Measurements from ENCODE around the gene DPP6. TPM values are rescaled to one million over a fixed set of nuclear protein-coding genes. Genes with fewer than 3 reads are reported as not detected.

The DPP6 gene
- total RNA-seq, 4 donors from 2014 or later: 0.60 to 1.7 (median 1.6) TPM; not detected in 1

DNA sequence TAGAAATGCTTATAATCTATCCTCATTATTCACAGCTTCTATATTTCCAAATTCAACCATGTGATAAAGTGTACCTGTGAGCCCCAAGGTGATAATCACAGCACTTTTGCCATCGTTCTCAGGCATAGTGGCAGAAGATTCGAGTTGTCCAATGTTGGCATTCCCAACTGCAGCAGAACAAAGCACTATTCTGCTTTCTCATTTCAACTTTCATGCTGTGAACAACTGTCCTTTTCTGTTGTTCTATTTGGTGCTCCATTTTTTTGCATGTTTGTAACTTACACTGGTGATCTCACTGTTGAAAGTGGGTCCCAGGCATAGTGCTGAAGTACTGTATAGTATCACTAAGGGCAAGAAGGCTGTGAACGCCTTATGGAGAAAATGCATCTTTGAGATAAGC is 512.5 kb downstream of the DPP6 start:
- H3K4me1 ChIP-seq: no peaks in the 10 kb centered on the region
- no peaks in the 10 kb centered on the region for H3K9me3 ChIP-seq
- no peak for DNase-seq (ENCODE audit: low spot score in 2 of 2)
- 67 to 68% methylated on average over 3 of the region's 3 CpGs for WGBS, 2 donors
- no peak for TF ChIP-seq POLR2A (IDR thresholded peaks at IDR 0.05)
- TF ChIP-seq EP300 (IDR thresholded peaks at IDR 0.05): no peak
- TF ChIP-seq, protein P1, sequence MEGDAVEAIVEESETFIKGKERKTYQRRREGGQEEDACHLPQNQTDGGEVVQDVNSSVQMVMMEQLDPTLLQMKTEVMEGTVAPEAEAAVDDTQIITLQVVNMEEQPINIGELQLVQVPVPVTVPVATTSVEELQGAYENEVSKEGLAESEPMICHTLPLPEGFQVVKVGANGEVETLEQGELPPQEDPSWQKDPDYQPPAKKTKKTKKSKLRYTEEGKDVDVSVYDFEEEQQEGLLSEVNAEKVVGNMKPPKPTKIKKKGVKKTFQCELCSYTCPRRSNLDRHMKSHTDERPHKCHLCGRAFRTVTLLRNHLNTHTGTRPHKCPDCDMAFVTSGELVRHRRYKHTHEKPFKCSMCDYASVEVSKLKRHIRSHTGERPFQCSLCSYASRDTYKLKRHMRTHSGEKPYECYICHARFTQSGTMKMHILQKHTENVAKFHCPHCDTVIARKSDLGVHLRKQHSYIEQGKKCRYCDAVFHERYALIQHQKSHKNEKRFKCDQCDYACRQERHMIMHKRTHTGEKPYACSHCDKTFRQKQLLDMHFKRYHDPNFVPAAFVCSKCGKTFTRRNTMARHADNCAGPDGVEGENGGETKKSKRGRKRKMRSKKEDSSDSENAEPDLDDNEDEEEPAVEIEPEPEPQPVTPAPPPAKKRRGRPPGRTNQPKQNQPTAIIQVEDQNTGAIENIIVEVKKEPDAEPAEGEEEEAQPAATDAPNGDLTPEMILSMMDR (IDR thresholded peaks at IDR 0.05): no peak
- H3K4me3 ChIP-seq: no peak overlapping the region
- no peak overlapping the region for H3K27ac ChIP-seq
- no peaks in the 10 kb centered on the region for H3K27me3 ChIP-seq
- H3K36me3 ChIP-seq: no peaks in the 10 kb centered on the region

DNA sequence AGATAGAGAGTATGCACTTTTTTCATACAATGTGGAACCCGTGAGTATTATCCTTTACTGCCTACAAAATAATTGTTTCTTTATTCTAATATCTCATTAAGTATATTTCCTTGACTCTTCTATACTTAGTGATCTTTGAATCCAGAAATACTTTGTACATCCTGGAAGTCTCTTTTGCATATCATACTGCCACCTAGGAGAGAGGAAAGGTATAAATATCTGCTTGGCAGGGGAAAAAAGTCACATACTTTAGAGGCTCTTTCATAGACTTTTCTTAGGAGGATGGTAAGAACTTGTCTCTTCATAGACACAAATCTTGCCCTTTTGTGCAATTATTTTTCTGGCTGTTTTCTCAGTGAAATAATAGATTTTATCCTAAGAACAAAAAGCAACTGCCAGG is 514.7 kb downstream of the DPP6 start:
- Histone ChIP-seq H3K36me3 (no peaks in the 10 kb centered on the region), H3K27ac (no peak overlapping the region), H3K4me3 (no peak overlapping the region), H3K27me3 (no peaks in the 10 kb centered on the region), H3K9me3 (no peaks in the 10 kb centered on the region), H3K4me1 (no peaks in the 10 kb centered on the region)
- TF ChIP-seq, protein P1 (IDR thresholded peaks at IDR 0.05): no peak
- TF ChIP-seq EP300 (IDR thresholded peaks at IDR 0.05): no peak
- no peak for TF ChIP-seq POLR2A (IDR thresholded peaks at IDR 0.05)
- 62 to 76% methylated on average over 1 of the region's 1 CpG for WGBS, 2 donors
- DNase-seq (ENCODE audit: low spot score in 2 of 2): no peak

DNA sequence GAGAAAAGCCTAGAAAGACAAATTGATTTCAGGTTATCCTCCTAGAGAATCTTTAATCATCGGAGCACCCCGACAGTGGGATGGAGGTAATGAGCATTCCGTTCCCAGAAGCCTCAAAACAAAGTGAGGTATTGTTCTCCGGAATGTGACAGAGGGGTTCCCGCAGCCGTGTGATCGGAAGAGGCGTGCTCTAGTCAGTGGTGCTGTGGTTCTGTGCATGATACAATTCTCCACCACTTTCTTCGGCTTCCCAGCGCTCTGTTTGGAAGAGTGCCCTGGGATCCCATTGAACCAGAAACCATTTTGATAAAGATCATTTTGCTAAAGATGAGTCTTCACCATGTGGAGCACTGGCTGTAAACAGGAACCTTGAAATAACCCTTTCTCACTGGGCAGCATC is 516.1 kb downstream of the DPP6 start:
- 45 to 55% methylated on average over 10 of the region's 10 CpGs for WGBS, 2 donors
- Histone ChIP-seq H3K9me3 (no peaks in the 10 kb centered on the region), H3K27me3 (no peaks in the 10 kb centered on the region), H3K4me1 (no peaks in the 10 kb centered on the region), H3K27ac (no peak overlapping the region), H3K4me3 (no peak overlapping the region), H3K36me3 (no peaks in the 10 kb centered on the region)
- no peak for DNase-seq (ENCODE audit: low spot score in 2 of 2)
- TF ChIP-seq EP300 (IDR thresholded peaks at IDR 0.05) (no peak), POLR2A (IDR thresholded peaks at IDR 0.05) (no peak)
- TF ChIP-seq, protein P1 (IDR thresholded peaks at IDR 0.05): no peak

DNA sequence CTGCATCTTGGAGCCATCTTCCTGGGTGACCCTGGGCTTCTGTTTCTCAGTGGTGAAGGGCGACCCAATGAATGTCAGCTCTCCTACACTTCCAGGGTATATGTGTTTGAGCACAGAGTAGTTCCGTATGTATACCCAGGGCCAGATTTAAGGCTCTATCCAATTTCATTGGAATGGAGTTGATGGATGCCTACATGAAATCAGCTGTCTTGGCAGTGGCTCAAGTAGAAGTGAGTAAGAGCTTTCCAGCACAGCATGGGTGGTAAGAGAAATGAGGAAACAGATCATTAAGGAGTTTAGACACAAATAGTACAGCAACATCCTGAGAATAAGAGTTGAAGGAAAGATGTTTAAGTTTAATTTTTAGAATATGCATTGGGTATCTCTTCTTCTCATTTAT is 517.7 kb downstream of the DPP6 start:
- no peaks in the 10 kb centered on the region for H3K36me3 ChIP-seq
- no peak for DNase-seq (ENCODE audit: low spot score in 2 of 2)
- H3K27me3 ChIP-seq: no peaks in the 10 kb centered on the region
- H3K4me3 ChIP-seq: no peak overlapping the region
- no peaks in the 10 kb centered on the region for H3K9me3 ChIP-seq
- TF ChIP-seq EP300 (IDR thresholded peaks at IDR 0.05) (no peak), POLR2A (IDR thresholded peaks at IDR 0.05) (no peak)
- TF ChIP-seq, protein P1 (IDR thresholded peaks at IDR 0.05): no peak
- H3K4me1 ChIP-seq: no peaks in the 10 kb centered on the region
- no peak overlapping the region for H3K27ac ChIP-seq
- WGBS, 2 donors: 86 to 95% methylated on average over 2 of the region's 2 CpGs

DNA sequence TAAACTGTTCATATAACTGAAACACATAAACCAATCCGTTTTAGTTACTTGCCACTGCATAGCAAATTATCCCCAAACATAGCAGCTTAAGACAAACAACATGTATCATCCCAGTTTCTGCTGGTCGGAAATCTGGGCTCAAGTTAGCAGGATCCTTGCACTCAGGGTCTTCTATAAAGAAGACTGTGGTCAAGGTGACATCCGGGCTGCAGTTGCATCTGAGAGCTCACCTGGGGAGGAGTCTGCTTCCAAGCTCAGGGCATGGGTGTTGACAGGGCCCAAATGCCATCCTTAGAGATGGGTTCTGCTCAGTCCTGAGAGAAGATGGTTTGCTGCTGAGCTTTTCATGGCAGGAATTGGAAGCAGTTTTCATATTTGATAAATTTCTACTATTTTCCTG is 519.6 kb downstream of the DPP6 start:
- no peaks in the 10 kb centered on the region for H3K9me3 ChIP-seq
- no peak overlapping the region for H3K4me3 ChIP-seq
- no peaks in the 10 kb centered on the region for H3K4me1 ChIP-seq
- no peaks in the 10 kb centered on the region for H3K27me3 ChIP-seq
- 68 to 92% methylated on average over 3 of the region's 3 CpGs for WGBS, 2 donors
- no peak overlapping the region for H3K27ac ChIP-seq
- H3K36me3 ChIP-seq: no peaks in the 10 kb centered on the region
- no peak for TF ChIP-seq EP300 (IDR thresholded peaks at IDR 0.05)
- no peak for DNase-seq (ENCODE audit: low spot score in 2 of 2)

DNA sequence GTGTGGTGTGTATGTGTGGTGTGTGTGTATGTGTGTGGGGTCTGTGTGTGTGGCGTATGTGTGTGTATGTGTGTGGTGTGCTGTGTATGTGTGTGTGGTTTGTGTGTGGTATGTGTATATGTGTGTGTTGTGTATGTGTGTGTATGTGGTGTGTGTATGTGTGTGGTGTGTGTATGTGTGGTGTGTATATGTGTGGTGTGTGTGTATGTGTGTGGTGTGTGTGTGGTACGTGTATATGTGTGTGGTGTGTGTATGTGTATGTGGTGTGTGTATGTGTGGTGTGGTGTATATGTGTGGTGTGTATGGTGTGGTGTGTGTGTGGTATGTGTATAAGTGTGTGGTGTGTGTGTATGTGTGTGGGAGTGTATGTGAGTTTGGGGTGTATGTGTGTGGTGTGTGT is 522.0 kb downstream of the DPP6 start:
- WGBS, 2 donors: 92 to 93% methylated on average over 2 of the region's 2 CpGs
- Histone ChIP-seq H3K27ac (no peak overlapping the region), H3K4me3 (no peak overlapping the region), H3K27me3 (no peaks in the 10 kb centered on the region), H3K36me3 (no peaks in the 10 kb centered on the region), H3K9me3 (no peaks in the 10 kb centered on the region), H3K4me1 (no peaks in the 10 kb centered on the region)
- TF ChIP-seq EP300 (IDR thresholded peaks at IDR 0.05) (no peak), POLR2A (IDR thresholded peaks at IDR 0.05) (no peak)
- TF ChIP-seq, protein P1 (IDR thresholded peaks at IDR 0.05): no peak
- no peak for DNase-seq (ENCODE audit: low spot score in 2 of 2)

All from tibial nerve (tissue), 4 donors.